ENCODE data around the gene ITSN2.

DNA sequence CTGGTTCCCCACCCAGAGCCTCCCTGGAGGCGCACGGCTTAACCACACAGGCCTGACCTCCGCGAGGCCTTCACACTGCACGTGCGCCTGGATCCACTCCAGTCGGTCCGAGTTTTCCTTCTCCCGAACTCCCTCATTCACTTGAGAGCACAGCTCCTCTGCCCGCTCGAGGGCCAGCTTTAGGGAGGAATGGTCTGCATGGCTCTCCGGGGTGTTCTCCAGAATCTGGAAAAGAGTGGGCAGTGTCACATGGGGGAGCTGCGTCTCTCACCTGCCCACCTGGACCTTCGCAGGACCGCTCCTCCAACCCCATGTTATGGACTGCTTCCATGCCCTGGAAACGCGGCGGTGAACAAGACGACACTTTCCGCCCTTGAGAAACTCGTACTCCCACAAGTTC is 149.6 kb downstream of the ITSN2 start:
- TF ChIP-seq, protein P1, sequence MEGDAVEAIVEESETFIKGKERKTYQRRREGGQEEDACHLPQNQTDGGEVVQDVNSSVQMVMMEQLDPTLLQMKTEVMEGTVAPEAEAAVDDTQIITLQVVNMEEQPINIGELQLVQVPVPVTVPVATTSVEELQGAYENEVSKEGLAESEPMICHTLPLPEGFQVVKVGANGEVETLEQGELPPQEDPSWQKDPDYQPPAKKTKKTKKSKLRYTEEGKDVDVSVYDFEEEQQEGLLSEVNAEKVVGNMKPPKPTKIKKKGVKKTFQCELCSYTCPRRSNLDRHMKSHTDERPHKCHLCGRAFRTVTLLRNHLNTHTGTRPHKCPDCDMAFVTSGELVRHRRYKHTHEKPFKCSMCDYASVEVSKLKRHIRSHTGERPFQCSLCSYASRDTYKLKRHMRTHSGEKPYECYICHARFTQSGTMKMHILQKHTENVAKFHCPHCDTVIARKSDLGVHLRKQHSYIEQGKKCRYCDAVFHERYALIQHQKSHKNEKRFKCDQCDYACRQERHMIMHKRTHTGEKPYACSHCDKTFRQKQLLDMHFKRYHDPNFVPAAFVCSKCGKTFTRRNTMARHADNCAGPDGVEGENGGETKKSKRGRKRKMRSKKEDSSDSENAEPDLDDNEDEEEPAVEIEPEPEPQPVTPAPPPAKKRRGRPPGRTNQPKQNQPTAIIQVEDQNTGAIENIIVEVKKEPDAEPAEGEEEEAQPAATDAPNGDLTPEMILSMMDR (IDR thresholded peaks at IDR 0.05), result no peak
- TF ChIP-seq POLR2A (IDR thresholded peaks at IDR 0.05), result no peak
- TF ChIP-seq POLR2AphosphoS5 (IDR thresholded peaks at IDR 0.05; ENCODE audit: insufficient read depth in 1 of 2, low read depth in 1 of 2), result no peak
